ENCODE data around the gene SLC17A2. TPM values are rescaled to one million over a fixed set of nuclear protein-coding genes. Genes with fewer than 3 reads are reported as not detected.
"Not testable (repeated sequence)": the region's sequence is repeated elsewhere in the genome, so short reads cannot be mapped to it uniquely, and the experiment has no call there.

SLC17A2 gene
- total RNA-seq, 1 donor from 2014 or later, result not detected

DNA sequence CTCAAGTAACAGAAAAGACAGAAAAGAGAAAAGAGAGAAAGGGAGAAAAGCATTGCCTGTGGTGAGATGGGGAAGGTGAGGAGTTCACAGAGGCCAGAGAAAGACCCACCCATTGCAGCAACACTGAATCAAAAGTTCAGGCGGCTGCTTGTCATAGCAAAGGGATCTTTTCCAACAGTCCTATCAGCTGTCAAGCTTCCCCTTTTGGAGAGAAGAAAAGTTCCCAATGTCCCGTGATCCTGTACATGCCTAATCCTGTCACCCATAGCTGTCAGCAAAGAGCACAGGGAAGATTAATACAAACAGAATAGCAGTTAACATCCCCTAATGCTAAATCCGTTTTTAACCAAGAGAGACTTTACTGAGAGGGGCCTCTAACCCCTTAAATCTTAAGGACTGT is 23.2 kb upstream of the SLC17A2 start:
- ATAC-seq, result no peak
- DNase-seq (ENCODE audit: low spot score), result no peak
- intact Hi-C loops (cut with DNase I), result no loop called here

DNA sequence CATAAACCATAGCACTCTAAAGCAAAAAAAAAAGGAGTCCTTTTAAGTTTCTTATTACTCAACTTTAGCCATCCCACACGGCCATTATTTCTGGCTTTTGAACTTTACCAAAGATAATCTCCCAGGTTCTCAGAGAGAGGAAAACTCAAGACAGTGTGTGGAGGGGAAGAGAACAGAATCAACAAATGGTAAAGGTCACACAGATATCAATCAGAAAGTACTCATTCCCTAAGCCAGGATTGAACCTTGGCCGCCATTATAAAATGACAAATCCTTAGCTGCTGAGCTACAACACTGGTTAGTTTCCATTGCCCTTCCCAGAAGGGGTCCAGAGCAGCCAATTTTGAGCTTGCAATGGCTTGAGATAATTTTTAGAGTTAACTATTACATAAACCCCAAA is 22.0 kb upstream of the SLC17A2 start:
- ATAC-seq (no peak), DNase-seq (ENCODE audit: low spot score) (no peak)
- intact Hi-C loops (cut with DNase I), result no loop called here

DNA sequence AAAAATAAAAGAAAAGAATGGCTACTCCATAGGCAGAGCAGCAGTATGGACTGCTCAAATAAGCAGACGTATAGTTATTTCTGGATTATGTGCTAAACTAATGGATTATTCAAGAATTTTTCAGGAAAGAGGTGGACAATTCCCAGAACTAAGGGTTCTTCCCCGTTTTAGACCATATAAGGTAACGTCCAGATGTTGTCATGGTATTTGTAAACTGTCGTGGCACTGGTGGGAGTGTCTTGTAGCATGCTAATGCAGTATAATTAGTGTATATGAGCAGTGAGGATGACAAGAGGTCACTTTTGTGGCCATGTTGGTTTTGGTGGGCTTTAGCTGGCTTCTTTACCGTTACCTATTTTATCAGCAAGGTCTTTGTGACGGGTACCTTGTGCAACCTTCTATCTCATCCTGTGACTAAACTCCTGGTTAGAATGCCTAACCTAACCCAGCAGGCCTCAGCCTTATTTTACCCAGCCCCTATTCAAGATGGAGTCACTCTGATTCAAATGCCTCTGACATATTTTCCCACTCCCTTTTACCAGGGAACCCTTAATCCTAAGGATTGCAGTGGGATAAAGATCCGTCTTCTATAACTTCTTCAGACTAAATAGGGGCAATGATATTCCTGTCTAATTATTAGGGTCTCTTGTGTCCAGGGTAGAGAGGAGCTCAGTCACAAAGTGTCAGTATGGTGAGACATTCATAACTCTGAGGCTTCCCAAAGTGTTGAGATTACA is 21.0 kb upstream of the SLC17A2 start:
- intact Hi-C loops (cut with DNase I), result no loop called here
- DNase-seq (ENCODE audit: low spot score), result no peak
- ATAC-seq, result no peak

DNA sequence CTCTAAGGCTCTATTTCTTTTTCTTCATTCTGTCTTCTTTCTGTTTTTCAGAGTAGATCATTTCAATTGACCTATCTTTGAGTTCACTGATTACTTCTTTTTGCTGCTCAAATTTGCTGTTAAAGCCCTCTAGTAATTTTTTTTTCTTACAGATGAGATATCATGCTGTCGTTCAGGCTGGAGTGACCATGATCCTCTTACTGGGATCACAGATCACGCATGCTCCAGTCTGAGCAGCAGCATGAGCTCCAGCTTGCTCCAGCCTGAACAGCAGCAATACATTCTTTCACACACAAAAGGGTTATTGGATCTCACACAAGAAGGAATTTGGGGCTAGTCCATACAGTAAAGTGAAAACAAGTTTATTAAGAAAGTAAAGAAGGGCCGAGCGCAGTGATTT is 19.8 kb upstream of the SLC17A2 start:
- intact Hi-C loops (cut with DNase I), result no loop called here
- DNase-seq (ENCODE audit: low spot score) (no peak), ATAC-seq (no peak)

DNA sequence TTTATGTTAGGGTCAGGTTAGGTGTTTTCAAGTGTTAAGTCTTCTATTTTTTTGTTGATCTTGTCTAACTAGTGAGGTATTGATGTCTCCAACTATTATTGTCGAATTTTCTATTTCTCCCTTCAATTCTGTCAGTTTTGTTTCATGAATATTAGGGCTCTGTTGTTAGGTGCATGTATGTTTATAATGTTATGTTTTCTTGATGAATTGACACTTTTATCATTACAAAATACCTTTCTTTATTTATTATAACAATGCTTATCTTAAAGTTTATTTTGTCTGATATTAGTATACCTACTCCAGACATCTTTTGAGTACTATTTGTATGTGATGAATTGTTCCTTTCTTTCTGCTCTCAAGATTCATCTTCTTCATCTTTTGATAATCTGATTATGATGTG is 19.2 kb upstream of the SLC17A2 start:
- DNase-seq (ENCODE audit: low spot score) (no peak), ATAC-seq (no peak)
- intact Hi-C loops (cut with DNase I), result no loop called here

DNA sequence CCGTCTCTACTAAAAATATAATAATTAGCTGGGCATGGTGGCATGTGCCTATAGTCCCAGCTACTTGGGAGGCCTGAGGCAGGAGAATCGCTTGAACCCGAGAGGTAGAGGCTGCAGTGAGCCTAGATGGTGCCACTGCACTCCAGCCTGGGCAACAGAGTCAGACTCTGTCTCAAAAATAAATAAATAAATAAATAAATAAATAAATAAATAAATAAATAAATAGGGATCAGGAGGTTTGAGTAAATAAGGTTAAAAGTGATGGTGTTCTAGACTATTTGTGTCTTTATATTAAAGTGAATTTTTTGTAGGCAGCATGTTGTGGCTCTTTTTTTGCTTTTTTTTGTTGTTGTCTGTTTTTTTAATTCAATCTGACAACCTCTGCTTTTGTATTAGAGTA is 17.0 kb upstream of the SLC17A2 start:
- DNase-seq (ENCODE audit: low spot score); ATAC-seq; intact Hi-C loops (cut with DNase I): not testable (repeated sequence)

DNA sequence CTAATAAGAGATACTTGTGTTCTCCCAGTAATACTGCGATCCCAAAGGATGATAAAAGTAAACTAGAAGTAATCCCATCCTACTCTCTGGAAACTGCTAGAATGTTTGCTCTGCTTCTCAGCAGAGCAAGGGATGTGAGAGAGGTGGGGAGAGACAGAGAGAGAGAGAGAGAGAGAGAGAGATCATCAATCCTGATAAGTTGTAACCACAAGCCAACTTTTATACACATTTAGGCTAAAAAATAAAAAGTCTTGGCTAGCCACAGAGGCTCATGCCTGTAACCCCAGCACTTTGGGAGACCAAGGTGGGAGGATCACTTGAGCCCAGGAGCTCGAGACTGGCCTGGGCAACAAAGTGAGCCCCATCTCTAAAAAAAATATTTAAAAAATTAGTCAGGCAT is 16.1 kb upstream of the SLC17A2 start:
- no peak for DNase-seq (ENCODE audit: low spot score)
- intact Hi-C loops (cut with DNase I), result no loop called here
- no peak for ATAC-seq

DNA sequence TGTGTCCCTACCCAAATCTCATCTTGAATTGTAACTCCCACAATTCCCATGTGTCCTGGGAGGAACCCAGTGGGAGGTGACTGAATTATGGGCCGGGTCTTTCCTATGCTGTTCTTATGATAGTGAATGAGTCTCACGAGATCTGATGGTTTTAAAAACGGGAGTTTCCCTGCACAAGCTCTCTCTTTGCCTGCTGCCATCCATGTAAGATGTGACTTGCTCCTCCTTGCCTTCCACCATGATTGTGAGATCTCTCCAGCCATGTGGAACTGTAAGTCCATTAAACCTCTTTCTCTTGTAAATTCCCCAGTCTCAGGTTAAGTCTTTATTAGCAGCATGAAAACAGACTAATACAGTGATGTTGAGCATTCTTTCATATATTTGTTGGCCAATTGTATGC is 15.2 kb upstream of the SLC17A2 start:
- DNase-seq (ENCODE audit: low spot score); intact Hi-C loops (cut with DNase I); ATAC-seq: not testable (repeated sequence)

DNA sequence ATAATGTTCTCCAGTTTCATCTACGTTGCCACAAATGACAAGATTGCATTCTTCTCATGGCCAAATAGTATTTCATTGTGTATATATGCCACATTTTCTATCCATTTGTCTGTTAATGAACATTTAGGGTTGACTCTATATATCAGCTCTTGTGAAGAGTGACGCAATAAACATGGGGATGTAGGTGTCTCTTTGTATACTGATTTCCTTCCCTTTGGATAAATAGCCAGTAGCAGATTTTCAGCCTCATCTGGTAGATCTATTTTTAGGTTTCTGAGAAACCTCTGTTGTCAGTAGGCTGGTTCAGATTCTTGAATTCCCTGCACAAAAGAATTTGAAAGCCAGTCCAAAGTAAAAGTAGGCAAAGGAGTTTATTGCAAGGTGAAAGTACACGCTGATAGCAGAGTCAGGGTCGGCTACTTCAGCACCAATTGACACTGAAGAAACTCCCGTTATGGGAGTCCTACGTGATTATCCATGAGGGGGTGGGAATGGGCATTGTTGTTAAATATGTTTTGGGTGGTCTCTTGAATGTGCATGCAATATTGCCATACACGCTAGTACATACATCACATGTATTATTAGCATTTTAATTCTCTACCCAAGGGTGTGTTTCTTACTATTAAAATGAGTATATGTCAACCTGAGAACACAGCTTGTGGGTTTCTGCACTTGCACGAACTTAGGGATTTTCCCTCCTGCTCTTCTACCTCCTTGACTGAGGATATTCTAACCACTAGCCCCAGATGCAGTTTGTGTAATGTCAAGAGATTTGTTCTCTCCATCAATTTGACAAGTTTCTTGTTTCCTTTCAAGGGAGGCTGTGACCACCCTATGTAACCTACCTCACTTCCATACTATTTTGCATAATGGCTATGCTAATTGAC is 14.4 kb upstream of the SLC17A2 start:
- DNase-seq (ENCODE audit: low spot score), result no peak
- intact Hi-C loops (cut with DNase I), result no loop called here

DNA sequence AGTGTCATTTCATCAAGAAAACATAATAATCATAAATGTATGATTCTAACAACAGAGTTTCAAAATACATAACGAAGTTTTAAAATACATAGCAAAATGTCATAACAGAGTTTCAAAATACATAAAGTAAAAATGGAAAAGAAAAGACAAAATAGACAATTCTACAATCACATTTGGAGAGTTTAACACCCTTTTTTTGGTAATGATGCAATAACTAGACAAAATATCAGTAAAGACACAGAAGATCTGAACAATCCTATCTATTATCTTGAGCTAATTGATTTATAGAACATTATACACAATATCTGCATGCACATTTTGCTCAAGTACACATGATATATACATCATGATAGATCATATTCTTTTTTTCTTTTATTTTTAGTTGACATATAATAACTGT is 13.4 kb upstream of the SLC17A2 start:
- intact Hi-C loops (cut with DNase I), result no loop called here
- ATAC-seq (no peak), DNase-seq (ENCODE audit: low spot score) (no peak)

More for the DNA sequence above, 14.4 kb upstream of the SLC17A2 start:
- no peak for ATAC-seq

DNA sequence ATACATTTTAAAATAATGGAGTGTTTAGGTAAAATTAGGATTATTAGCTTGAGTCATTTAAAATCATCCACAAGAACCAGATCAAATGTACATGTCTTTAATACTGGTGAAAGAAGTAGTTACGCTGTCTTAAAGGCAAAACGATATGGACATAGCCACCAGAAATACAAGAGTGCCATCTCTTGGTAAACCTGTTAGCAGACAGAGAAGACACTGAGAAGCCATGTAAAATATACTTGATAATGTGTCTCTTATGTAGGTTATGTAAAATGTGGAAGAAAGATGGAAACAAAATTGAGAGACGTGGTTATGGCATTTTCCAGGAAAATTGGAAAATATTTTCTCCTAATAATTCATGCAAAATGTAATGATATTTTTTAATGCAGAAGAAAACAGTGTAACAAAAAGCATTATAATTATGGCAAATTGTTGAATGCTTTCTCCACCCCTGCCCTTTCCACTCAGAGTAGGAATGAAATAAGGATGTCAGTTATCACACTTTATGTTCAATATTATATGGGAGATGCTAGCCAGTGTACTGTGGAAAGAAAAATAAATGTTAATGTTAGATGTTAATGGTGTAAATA is 12.2 kb upstream of the SLC17A2 start:
- intact Hi-C loops (cut with DNase I), result no loop called here
- DNase-seq (ENCODE audit: low spot score) (no peak), ATAC-seq (no peak)

DNA sequence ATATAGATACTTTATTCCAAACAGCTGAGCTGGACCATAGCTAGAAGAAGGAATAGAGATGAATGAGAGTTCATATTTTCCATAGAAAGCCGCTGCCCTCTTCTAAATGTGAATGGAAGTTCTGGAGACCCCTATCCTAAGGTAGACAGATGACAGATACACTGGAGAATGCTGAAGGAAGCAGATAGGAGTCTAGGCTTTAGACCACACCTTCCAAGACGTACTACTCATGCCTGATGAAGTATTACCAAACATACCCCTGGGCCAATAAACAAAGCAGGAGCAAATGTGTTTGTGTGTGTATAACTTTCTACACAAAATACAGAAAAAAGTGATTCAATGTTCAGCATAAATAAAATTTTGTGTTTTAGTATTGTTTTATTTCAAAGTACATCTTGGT is 9.1 kb upstream of the SLC17A2 start:
- DNase-seq (ENCODE audit: low spot score) (no peak), ATAC-seq (no peak)
- intact Hi-C loops (cut with DNase I), result no loop called here

DNA sequence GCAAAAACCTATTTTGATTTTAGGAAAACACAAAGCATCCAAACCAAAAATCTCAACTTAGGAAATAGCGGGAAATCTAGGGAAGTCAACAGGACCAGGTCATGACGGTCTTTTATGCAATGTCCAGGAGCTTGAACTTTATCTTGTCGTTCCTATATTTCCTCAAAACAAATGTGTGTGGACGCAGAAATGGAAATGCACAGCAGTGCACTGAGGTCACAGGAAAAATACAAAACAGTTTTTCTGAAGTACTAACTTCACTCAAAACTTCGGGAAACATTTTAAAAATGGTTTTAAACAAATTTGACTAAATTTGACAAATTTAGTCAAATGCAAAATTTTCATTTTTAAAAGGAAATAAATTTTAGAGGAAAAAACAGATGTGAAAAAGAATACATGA is 5.5 kb upstream of the SLC17A2 start:
- intact Hi-C loops (cut with DNase I), result no loop called here
- DNase-seq (ENCODE audit: low spot score) (no peak), ATAC-seq (no peak)

DNA sequence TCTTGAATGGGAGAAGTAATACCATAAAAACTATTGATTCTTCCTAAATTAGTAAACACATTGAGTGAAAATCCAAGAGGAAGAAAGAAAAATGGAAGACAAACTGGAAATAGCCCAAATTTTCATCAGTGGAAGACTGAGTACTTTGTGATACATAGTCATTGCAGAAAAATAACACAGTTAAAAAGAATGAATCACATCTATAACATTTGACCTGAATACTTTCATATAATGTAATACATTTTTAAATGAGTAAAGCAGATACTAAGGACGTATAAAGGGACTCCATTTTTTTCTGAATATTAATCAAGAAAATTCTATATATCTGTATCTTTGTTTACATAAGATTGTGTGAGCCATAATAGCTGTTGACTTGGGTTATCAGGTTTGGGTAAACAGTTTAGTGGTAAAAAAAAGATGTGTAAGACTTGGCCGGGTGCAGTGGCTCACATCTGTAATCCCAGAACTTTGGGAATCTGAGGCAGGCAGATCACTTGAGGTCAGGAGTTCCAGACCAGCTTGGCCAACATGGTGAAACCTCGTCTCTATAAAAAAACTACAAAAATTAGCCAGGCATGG is 4.3 kb upstream of the SLC17A2 start:
- DNase-seq (ENCODE audit: low spot score), result no peak
- intact Hi-C loops (cut with DNase I), result no loop called here
- ATAC-seq, result no peak

DNA sequence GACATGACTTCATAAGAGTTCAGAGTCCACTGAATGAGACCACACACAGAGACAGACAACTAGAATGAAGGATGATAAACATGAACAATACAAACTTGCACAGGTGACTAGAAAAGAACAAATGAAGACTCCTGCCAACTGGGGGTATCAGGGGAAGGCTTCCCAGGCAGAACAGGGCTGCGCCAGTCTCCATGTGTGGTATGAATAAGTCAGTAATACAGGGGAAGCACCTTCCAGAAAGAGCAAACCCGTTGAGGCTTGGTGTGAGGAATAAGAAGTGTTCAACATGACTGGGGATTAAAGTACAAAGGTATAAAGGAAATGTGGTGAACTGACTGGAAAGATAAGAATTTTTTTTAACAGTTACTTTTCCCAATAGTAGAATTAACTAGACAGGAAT is 3.7 kb upstream of the SLC17A2 start:
- no peak for DNase-seq (ENCODE audit: low spot score)
- no peak for ATAC-seq
- intact Hi-C loops (cut with DNase I), result no loop called here

DNA sequence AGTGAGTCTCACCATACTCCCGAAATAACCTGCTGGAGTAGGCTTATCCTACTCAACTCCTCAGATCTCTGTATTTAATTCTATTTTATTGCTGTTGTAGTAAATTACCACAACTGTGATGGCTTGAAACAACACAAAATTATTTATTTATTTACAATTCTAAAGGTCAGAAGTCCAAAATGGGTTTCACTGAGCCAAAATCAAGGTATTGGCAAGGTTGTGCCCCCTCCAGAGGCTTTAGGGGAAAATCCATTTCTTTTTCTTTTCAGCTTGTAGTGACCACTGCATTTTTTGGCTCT is 869 bp upstream of the SLC17A2 start:
- intact Hi-C loops (cut with DNase I), result no loop called here
- DNase-seq (ENCODE audit: low spot score) (no peak), ATAC-seq (no peak)

DNA sequence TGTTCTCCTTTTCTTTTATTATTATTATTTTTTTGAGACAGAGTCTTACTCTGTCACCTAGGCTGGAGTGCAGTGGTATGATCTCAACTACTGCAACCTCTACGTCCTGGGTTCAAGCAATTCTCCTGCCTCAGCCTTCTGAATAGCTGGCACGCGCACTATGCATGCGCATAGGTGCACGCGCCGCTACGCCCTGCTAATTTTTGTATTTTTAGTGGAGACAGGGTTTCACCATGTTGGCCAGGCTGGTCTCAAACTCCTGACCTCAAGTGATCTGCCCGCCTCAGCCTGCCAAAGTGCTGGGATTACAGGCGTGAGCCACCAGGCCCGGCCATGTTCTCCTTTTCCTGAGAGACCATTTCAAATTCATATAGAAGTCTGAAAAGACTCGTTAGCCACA is 706 bp downstream of the SLC17A2 start:
- DNase-seq (ENCODE audit: low spot score); intact Hi-C loops (cut with DNase I); ATAC-seq: not testable (repeated sequence)

DNA sequence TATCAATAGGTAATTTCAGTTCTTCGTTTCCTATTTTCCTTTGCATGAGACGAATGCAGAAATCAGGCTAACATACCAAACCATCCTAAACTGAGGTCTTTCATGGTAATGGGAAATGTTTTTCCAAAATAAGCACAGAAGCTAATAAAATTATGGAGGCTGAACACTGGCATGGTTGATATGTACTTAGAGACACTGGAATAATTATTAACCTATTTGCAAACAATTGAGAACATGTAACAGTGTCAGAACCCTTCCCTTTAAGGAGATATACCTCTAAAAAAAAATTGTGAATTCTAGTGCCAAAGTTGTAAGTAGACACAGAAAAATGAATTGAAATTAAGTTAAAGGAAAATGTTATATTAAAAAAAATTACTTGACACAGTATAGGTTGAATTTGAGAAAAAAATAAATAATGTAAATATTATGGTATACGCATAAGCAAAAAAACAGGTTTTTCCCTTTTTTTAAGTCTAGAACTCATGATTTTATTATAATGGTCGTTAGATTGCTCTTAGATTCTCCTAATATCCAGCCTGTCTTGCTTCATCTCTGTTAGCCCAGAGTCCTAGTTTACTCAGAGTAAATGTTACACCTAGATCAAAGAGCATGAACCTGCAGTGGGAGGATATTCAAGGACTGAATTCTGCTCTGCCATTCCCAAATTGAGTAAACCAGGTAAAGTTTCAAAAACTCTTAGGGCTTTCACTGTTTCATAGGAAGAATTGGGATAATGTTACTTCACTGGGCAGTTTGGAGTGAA is 1.7 kb downstream of the SLC17A2 start:
- intact Hi-C loops (cut with DNase I), result no loop called here
- no peak for ATAC-seq

DNA sequence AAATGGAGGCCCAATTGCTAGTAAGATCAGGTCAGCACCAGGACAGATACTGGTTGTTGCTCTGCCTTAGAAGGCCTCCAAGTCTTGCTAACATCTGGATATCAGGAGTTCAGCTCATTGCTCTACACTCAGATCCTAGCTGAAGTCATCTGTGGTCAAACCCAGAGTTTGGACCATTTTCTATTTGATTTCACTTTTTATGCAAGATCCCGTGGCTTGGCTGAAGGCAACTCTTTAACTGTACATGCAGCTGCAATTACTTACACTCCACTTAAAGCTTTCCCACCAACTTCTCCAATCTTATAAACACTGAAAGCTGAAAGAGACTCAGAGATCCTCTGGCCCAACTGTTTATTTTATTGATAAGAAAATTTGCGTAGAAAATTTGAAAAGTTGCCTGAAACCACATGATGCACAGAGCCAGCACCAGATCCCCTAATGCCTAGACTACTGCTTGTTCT is 2.7 kb downstream of the SLC17A2 start:
- intact Hi-C loops (cut with DNase I), result no loop called here
- ATAC-seq, result peak; percentile 59
- no peak for DNase-seq (ENCODE audit: low spot score)

More for the DNA sequence above, 1.7 kb downstream of the SLC17A2 start:
- DNase-seq (ENCODE audit: low spot score), result no peak

All from sciatic nerve (tissue), 2 donors.